Adrenal gland (tissue), 5 donors: ENCODE data around the gene CDIP1.

Source experiments
- CTCF ChIP-seq, 6 experiments: fragments of 450-650 bp in 4 of 6; fragments of 200-600 bp in 2 of 6; sonication (generic) in 1 of 6; IDR thresholded peaks; 1 replicate in 5 of 6; 2 replicates in 1 of 6; pipeline versions ENCODE4 v1.5.1 to v1.8.0; 2016 to 2021; ENCODE audit warnings: antibody characterized with exemption in 6 of 6, mild to moderate bottlenecking in 2 of 6, moderate library complexity in 1 of 6
- POLR2A ChIP-seq, 2 donors: fragments of 450-650 bp; IDR thresholded peaks; one replicate each; pipeline ENCODE4 v1.6.1; 2017; ENCODE audit warnings: antibody characterized with exemption in 2 of 2, mild to moderate bottlenecking in 2 of 2, moderate library complexity in 1 of 2
- donor health status: DM: no; HTN: no; CAD: no.

GRCh38 chr16:4505356-4506147 is 33.0 kb downstream of the CDIP1 start:
- TF ChIP-seq CTCF (IDR thresholded peaks at IDR 0.05) (no peak), POLR2A (IDR thresholded peaks at IDR 0.05) (no peak)
